Activated naive CD4-positive, alpha-beta T cell treated with Interleukin-2 at 50 U/mL for 16 hours (primary cell): Measurements from ENCODE around the gene LRGUK.
"Not testable (repeated sequence)": the region's sequence is repeated elsewhere in the genome, so short reads cannot be mapped to it uniquely, and the experiment has no call there.

Experiments
- DNase-seq: peaks from one replicate; pipeline ENCODE4 v3.0.0-alpha.2; 2020

Gene LRGUK

DNA sequence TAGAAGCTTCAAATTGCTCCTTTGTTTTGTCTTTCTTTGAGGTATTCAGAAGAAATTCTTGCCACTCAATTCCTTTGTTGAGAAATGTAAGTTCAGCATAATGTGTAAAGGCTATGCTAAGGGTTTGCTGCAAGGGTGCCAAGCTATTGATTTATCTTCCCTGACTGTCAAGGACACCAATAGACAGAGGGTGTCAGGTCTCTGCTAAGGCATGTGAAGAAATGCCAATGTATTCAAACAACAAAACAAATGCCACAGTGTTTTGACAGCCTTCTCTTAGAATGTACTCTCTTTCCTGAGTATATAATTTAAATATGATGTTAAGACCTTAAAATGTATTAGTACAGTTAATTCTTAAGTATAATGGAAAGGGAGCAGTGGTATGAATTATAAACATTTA, 62.4 kb downstream of the LRGUK start:
- no peak for DNase-seq

- no peak for DNase-seq
Observed at GRCh38 chr7:134191876-134192275, 64.7 kb downstream of the LRGUK start.

- DNase-seq, result no peak
Observed at GRCh38 chr7:134193240-134193639, 66.1 kb downstream of the LRGUK start.

DNA sequence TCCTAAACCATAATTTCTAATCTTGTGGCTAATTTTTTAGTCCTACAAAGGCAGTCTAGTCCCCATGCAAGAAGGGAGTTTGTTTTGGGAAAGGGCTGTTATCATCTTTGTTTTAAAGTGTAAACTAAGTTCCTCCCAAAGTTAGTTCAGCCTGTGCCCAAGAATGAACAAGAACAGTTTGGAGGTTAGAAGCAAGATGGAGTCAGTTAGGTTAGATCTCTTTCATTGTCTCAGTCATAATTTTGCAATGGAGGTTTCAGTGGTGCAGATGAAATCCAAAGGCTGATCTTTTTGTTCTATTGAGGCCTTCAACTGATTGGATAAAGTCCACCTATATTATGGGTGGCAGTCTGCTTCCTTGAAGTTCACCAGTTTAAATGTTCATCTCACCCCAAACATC, 68.1 kb downstream of the LRGUK start:
- no peak for DNase-seq

GRCh38 chr7:134196439-134196838, 69.3 kb downstream of the LRGUK start:
- no peak for DNase-seq

- DNase-seq, result no peak
Observed at GRCh38 chr7:134197345-134197744, 70.2 kb downstream of the LRGUK start.

GRCh38 chr7:134200970-134201369, 73.8 kb downstream of the LRGUK start:
- no peak for DNase-seq

GRCh38 chr7:134201569-134202261, 74.6 kb downstream of the LRGUK start:
- DNase-seq, result no peak

DNA sequence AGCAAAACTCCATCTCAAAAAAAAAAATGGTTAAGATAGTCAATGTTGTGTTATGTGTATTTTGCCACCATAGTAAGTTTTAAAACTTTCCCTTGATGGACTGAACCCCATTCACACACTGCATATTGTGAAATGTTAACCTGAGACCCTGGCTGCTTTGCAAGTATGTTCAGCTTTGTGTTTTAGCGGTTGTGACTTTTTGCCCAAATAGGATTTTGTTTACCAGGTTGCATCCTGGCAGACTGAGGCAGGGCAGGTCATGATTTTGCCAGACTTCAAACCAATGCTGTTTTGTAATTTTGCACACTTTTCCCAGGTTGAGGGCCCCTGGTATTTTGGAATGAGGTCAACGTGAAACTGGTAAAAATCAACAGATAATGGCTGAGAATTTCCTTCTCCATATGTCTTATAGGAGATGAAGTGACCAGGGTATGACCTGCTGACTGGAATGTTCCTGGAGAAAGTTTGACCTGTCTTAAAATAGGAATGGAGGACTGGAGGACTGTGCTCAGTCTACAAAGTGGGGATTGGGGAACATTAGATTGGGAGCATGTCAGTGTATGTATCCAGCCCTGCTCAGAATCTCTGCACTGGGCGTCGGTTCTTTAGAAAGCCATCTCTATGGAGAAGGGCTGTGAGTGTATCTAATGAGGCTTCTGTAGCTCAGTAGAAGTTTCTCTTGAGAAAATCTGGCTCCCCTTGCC, 76.2 kb downstream of the LRGUK start:
- no peak for DNase-seq

DNA sequence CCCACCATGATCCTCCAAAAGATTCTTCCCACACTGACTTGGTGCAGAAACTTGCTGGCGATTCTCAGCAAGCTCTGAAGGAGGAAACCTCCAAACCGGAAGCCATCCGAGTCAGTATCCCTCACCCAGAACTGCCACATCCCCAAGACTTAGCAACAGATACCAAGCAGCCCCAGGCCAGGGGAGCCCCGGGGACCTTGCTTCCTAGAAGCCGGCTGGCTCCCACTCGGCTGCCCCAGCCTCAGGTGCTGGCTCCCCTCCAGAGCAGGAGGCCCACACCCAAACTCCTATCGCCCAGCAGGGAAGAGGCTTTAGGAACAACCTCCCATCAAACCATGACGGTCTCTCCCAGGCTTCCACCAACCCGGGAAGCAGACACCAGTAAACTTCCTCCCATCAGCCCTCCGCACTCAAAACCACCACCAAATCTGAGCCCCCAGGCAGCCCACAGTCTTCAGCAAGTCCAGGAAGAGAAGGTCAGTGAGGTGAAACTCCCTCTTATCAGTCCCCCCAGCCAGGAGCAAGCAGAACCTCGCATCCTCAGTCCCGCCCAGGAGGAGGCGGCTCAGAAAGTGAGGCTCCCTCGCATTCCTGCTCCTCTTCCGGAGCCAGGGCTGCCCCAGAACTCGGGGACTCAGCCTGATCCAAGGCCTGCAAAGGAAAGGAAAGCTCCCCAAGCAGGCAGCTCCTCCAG, 82.3 kb downstream of the LRGUK start:
- no peak for DNase-seq

DNA sequence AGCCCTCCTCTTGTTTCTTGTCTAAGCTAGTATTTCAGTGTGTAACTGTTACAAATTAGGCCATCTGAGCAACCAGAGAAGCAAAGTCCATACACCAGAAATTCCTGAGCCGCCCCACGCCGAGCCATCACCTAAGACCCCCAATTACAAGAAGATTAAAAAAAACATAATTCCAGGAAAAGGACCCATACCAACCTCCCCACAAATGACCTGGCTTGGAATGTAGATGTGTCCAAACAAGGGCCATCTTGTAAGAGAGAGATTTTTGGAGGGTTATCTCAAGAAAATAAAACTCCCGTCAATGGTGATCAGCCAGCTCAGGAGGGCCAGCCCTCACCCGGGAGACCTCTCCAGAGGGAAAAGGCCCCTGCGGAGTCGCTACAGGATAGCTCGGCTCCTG, 83.1 kb downstream of the LRGUK start:
- no peak for DNase-seq

GRCh38 chr7:134210976-134211663, 84.0 kb downstream of the LRGUK start:
- DNase-seq, result no peak

DNA sequence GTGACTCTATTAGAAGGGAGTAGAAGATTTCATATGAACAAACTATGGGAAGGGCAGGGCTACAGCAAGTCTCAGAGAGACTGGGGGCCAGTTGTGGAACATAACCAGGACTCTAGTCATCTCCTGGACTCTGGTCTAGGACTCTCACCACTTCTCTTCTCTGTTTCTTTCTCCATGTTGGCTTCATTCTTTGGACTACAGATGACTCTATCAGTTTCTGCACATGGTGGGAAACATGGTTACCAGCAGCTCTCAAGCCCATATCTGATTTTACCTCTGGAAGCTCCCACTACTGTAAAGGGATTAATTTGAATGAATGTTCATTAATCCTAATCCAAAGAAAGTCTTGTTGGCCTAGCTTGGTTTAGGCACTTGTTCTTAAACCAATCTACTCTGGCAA, 84.7 kb downstream of the LRGUK start:
- DNase-seq, result no peak

- no peak for DNase-seq
Observed at GRCh38 chr7:134212576-134213546, 85.7 kb downstream of the LRGUK start.

- DNase-seq, result no peak
Observed at GRCh38 chr7:134220236-134220635, 93.1 kb downstream of the LRGUK start.

- not testable (repeated sequence) for DNase-seq
Observed at GRCh38 chr7:134231296-134231695, 104.2 kb downstream of the LRGUK start.

DNA sequence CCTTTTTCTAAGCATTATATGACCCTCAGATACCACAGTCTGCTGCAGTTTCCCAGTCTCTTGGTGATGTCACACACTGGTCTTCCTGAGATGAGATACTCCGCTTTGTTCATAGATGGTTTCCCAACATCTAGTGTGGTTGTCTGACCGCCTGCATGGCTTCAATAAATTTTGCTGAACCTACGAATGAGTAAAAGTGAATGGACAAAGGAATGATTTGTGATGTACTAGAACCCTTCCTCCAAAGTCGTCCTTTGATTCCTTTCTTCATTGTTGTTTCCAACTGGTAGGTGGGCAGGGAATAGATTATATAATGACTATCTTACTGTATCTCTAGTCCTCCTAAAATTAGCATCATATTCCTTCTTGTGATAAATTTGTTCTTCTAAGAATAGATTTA, 107.1 kb downstream of the LRGUK start:
- DNase-seq, result no peak

- DNase-seq, result no peak
Observed at GRCh38 chr7:134245253-134245652, 118.1 kb downstream of the LRGUK start.

- DNase-seq, result no peak
Observed at GRCh38 chr7:134246347-134246746, 119.2 kb downstream of the LRGUK start.

DNA sequence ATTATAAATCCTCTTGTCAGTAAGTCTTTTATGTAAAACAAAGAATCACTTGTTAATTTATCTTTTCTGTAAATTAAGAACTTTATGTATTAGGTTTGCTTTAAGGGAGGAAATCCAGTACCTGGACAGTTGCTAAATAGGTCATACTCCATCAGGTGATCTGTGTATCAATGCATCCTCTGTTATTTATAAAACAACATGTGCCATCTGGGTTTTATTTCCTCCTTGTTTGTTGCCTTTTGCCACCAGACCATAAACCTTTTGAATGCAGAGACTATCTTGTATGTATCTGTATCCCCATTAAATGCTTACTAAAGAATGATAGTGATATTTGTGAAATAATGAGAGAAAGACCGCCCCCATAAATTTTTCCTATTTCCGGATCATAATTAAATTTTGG, 119.6 kb downstream of the LRGUK start:
- no peak for DNase-seq

GRCh38 chr7:134248196-134248595, 121.1 kb downstream of the LRGUK start:
- DNase-seq, result no peak

DNA sequence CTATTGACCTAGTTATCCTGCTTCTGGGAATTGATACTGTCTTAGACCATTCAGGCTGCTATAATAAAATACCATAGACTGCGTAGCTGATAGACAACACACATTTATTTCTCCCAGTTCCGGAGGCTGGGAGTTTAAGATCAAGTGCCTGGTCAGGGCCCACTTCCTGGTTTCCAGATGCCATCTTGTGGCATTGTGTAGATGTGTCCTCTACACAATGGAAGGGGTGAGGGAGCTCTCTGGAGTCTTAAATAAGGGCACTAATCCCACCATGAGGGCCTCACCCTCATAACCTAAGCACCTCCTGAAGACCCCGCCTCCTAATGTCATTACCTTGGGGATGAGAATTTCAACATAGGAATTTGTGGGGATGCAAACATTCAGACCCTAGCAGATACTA, 127.2 kb downstream of the LRGUK start:
- no peak for DNase-seq
